IMR-90 (cell line): ENCODE data around the gene CFAP299. TPM values are rescaled to one million over a fixed set of nuclear protein-coding genes. Genes with fewer than 3 reads are reported as not detected.

Source experiments
- ATAC-seq: fragments of 200-7000 bp; cut with Tn5 transposase; 2 replicates; pipeline ENCODE4 v1.9.1; 2020; ENCODE audit warnings: low read depth, mild to moderate bottlenecking, moderate library complexity
- BruUV-seq: library from RNA; stranded (reverse); fragments of 400-500 nt; replicated peaks from 2 replicates; lab custom pipeline; 2021; lab: Mats Ljungman, UMichigan
- CTCF ChIA-PET: fragments of 300-600 bp; formaldehyde crosslinking; extraction: SDS; loops from one replicate; lab custom pipeline; 2021; ENCODE audit warnings: antibody characterized with exemption; lab: Yijun Ruan, JAX
- POLR2A ChIA-PET: fragments of 300-600 bp; sonication (Branson Sonifier 250); formaldehyde crosslinking; loops from one replicate; lab custom pipeline; 2022; ENCODE audit warnings: antibody characterized with exemption; ENCODE audit not compliant: unreplicated experiment; lab: Charles Lee
- DNase-seq: peaks from one replicate; pipeline ENCODE4 v3.0.0; 2013
- H2AFZ ChIP-seq: replicated peaks from 2 replicates; pipeline ENCODE3; 2013; ENCODE audit warnings: low read length, mild to moderate bottlenecking; ENCODE audit not compliant: poor library complexity
- H2AK5ac ChIP-seq: 2 replicates; pipeline ENCODE4 v1.6.1; 2013; ENCODE audit warnings: low read depth, low read length, inconsistent platforms
- H2AK9ac ChIP-seq: replicated peaks from 2 replicates; pipeline ENCODE3; 2013; ENCODE audit warnings: mild to moderate bottlenecking, low read depth, low read length, moderate library complexity; ENCODE audit not compliant: poor library complexity
- H2BK120ac ChIP-seq: 2 replicates; pipeline ENCODE4 v1.6.1; 2013; ENCODE audit warnings: low read depth, low read length, inconsistent platforms
- H2BK15ac ChIP-seq: 3 replicates; pipeline ENCODE4 v1.6.1; 2013; ENCODE audit warnings: low read depth, low read length, inconsistent platforms
- H2BK20ac ChIP-seq: 2 replicates; pipeline ENCODE4 v1.6.1; 2013; ENCODE audit warnings: low read depth, mild to moderate bottlenecking, inconsistent platforms, low read length, moderate library complexity
- H2BK5ac ChIP-seq: 2 replicates; pipeline ENCODE4 v1.6.1; 2013; ENCODE audit warnings: mild to moderate bottlenecking, low read depth, low read length, inconsistent platforms; ENCODE audit not compliant: poor library complexity, severe bottlenecking
- H3K14ac ChIP-seq: replicated peaks from 2 replicates; pipeline ENCODE4 v1.6.1; 2013; ENCODE audit warnings: low read depth, low read length, inconsistent platforms
- H3K18ac ChIP-seq: 2 replicates; pipeline ENCODE4 v1.6.1; 2013; ENCODE audit warnings: low read depth, low read length, control low read depth
- H3K23ac ChIP-seq: 2 replicates; pipeline ENCODE4 v1.6.1; 2013; ENCODE audit warnings: low read depth, low read length, inconsistent platforms
- H3K27ac ChIP-seq: 2 replicates; pipeline ENCODE4 v1.5.1; 2013; ENCODE audit warnings: mild to moderate bottlenecking, control low read depth, low read length; ENCODE audit not compliant: insufficient read depth
- H3K27me3 ChIP-seq: 2 replicates; pipeline ENCODE4 v1.6.1; 2013; ENCODE audit warnings: low read length; ENCODE audit not compliant: control insufficient read depth, insufficient read depth
- H3K36me3 ChIP-seq: 2 replicates; pipeline ENCODE4 v1.6.1; 2013; ENCODE audit warnings: low read length, mixed read lengths; ENCODE audit not compliant: control insufficient read depth, insufficient read depth
- H3K4ac ChIP-seq: 2 replicates; pipeline ENCODE4 v1.6.1; 2013; ENCODE audit warnings: low read depth, low read length, inconsistent platforms
- H3K4me1 ChIP-seq: 2 replicates; pipeline ENCODE4 v1.6.1; 2013; ENCODE audit warnings: low read length, mixed read lengths; ENCODE audit not compliant: control insufficient read depth, insufficient read depth
- H3K4me2 ChIP-seq: 2 replicates; pipeline ENCODE4 v1.6.1; 2013; ENCODE audit warnings: low read depth, mild to moderate bottlenecking, control low read depth, low read length, moderate library complexity
- H3K4me3 ChIP-seq: 2 replicates; pipeline ENCODE4 v1.5.1; 2013; ENCODE audit warnings: low read depth, mild to moderate bottlenecking, control low read depth, low read length, moderate library complexity; ENCODE audit not compliant: insufficient read depth
- H3K56ac ChIP-seq: 2 replicates; pipeline ENCODE4 v1.6.1; 2013; ENCODE audit warnings: low read length, inconsistent platforms; ENCODE audit not compliant: insufficient read depth; ENCODE audit errors: extremely low read depth
- H3K79me1 ChIP-seq, 2 experiments: 2 replicates each; pipeline ENCODE4 v1.6.1; 2013; ENCODE audit warnings: low read length in 2 of 2, inconsistent platforms in 1 of 2, low read depth in 1 of 2
- H3K9ac ChIP-seq: 2 replicates; pipeline ENCODE4 v1.6.1; 2013; ENCODE audit warnings: low read depth, low read length, control low read depth
- H3K9me1 ChIP-seq: 2 replicates; pipeline ENCODE4 v1.6.1; 2013; ENCODE audit warnings: low read length, inconsistent platforms; ENCODE audit not compliant: insufficient read depth
- H3K9me3 ChIP-seq: 2 replicates; pipeline ENCODE4 v1.6.1; 2013; ENCODE audit warnings: low read length; ENCODE audit not compliant: control insufficient read depth, insufficient read depth
- H4K20me1 ChIP-seq: 2 replicates; pipeline ENCODE4 v1.6.1; 2013; ENCODE audit warnings: low read length, inconsistent platforms; ENCODE audit not compliant: insufficient read depth
- H4K5ac ChIP-seq: 2 replicates; pipeline ENCODE4 v1.6.1; 2013; ENCODE audit warnings: mild to moderate bottlenecking, low read depth, low read length, control low read depth
- H4K8ac ChIP-seq, 2 experiments: 2 replicates each; pipeline ENCODE4 v1.6.1; 2013; ENCODE audit warnings: low read depth in 2 of 2, low read length in 2 of 2, control low read depth in 1 of 2, inconsistent platforms in 1 of 2
- H4K91ac ChIP-seq: 2 replicates; pipeline ENCODE4 v1.6.1; 2013; ENCODE audit warnings: low read depth, low read length, inconsistent platforms; ENCODE audit not compliant: insufficient read depth
- CHD1 ChIP-seq: IDR thresholded peaks from 2 replicates; pipeline ENCODE4 v1.6.1; 2012; ENCODE audit warnings: low read depth, low read length, improper control_type of control experiment
- MAFK ChIP-seq: IDR thresholded peaks from 2 replicates; pipeline ENCODE4 v1.6.1; 2012; ENCODE audit warnings: low read depth, low read length, improper control_type of control experiment
- RFX5 ChIP-seq: IDR thresholded peaks from 2 replicates; pipeline ENCODE4 v1.8.0; 2012; ENCODE audit warnings: low read depth, mild to moderate bottlenecking, low read length, moderate library complexity
- WGBS, 2 experiments: methylation state at CpG; one replicate each; pipeline versions ENCODE4 v1.1.5 to v1.1.7; 2013; ENCODE audit warnings: missing lambda C conversion rate in 2 of 2; ENCODE audit not compliant: insufficient read length in 1 of 2; ENCODE audit errors: extremely low coverage in 2 of 2; 5-methylcytosine and 5-hydroxymethylcytosine counted together
- dilution Hi-C: fragments of 300-500 bp; cut with HindIII; formaldehyde crosslinking; loops from one replicate; pipeline ENCODE4 v1.14.3; 2018; ENCODE audit warnings: low sequenced_read_pairs; ENCODE audit not compliant: unreplicated experiment
- in situ Hi-C: fragments of 300-500 bp; cut with MboI; formaldehyde crosslinking; loops from 3 replicates; pipeline ENCODE4 v1.14.3; 2019; ENCODE audit warnings: low sequenced_read_pairs, inconsistent platforms, mixed read lengths
- intact Hi-C: fragments of 100-400 bp; cut with micrococcal nuclease; formaldehyde crosslinking; loops from 2 replicates; pipeline ENCODE4 v1.10.0; 2022
- polyA plus RNA-seq, 3 experiments: library from polyadenylated mRNA; depleted of rRNA; stranded (reverse); fragments of >200 nt; gene quantifications; 2 replicates each; pipeline ENCODE4 v1.2.3, GENCODE V29; 2012; ENCODE audit warnings: low replicate concordance in 1 of 3
- total RNA-seq: library from RNA; depleted of rRNA; stranded (reverse); fragments of >200 nt; gene quantifications from 2 replicates; pipeline ENCODE4 v1.2.3, GENCODE V29; 2012

Gene CFAP299
- total and polyA plus RNA-seq, 2 of the 4 experiments (the other 2 are of a cell fraction) = 1.0 to 1.1 TPM

DNA sequence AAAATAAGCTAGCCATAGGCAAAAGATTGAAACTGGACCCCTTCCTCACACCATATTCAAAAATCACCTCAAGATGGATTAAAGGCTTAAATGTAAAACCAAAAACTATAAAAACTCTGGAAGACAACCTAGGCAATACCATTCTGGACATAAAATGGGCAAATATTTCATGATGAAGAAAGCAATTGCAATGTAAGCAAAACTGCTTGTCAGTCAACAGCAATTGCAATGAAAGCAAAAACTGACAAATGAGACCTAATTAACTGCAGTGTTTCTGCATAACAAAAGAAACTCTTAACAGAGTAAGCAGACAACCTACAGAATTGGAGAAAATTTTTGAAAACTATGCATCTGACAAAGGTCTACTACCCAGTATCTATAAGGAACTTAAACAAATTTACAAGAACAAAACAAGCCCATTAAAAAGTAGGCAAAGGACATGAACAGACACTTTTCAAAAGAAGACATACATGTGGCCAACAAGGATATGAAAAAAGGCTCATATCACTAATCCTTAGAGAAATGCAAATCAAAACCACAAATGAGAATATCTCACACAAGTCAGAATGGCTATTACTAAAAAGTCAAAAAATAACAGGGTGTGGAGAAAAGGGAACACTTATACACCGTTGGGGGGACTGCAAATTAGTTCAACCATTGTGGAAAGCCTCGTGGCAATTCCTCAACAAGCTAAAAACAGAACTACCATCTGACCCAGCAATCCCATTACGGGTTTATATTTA lies 46.7 kb downstream of the CFAP299 start:
- no peak overlapping the region for H3K4me3 ChIP-seq
- no peak overlapping the region for H4K8ac ChIP-seq
- H3K9me3 ChIP-seq = 0 out of 2 replicates have a peak, but pooled peaks cover 2% of the 10 kb centered on the region
- H3K27ac ChIP-seq = no peak overlapping the region
- no peaks in the 10 kb centered on the region for H3K27me3 ChIP-seq
- no peak overlapping the region for H2AFZ ChIP-seq
- H3K56ac ChIP-seq = no peak overlapping the region
- H2BK15ac ChIP-seq = no peak overlapping the region
- TF ChIP-seq RFX5 = no peak
- TF ChIP-seq MAFK = peak; percentile 4; the same call in 1 of the 2 replicates
- TF ChIP-seq CHD1 = no peak
- no peak overlapping the region for H2BK20ac ChIP-seq
- CTCF ChIA-PET = no interaction called here
- H4K91ac ChIP-seq = no peak overlapping the region
- no peak overlapping the region for H2AK9ac ChIP-seq
- H3K18ac ChIP-seq = no peak overlapping the region
- intact Hi-C loops (no loop called here), in situ Hi-C loops (no loop called here), dilution Hi-C loops (no loop called here)
- no peaks in the 10 kb centered on the region for H3K79me1 ChIP-seq
- H3K4me2 ChIP-seq = no peak overlapping the region
- no TSS peak for BruUV-seq
- no peak overlapping the region for H3K23ac ChIP-seq
- no peak overlapping the region for H3K4ac ChIP-seq
- 60% methylated on average over 1 of the region's 3 CpGs; no CpG with 5 or more reads in 1 of the 2 experiments for WGBS, 2 experiments
- H2AK5ac ChIP-seq = no peak overlapping the region
- H3K9ac ChIP-seq = no peak overlapping the region
- H3K9me1 ChIP-seq = no peaks in the 10 kb centered on the region
- H2BK120ac ChIP-seq = no peak overlapping the region
- DNase-seq (no peak), ATAC-seq (no peak)
- H2BK5ac ChIP-seq = no peak overlapping the region
- no peak overlapping the region for H3K14ac ChIP-seq
- H4K20me1 ChIP-seq = no peaks in the 10 kb centered on the region
- H3K36me3 ChIP-seq = no peaks in the 10 kb centered on the region
- H3K4me1 ChIP-seq = no peaks in the 10 kb centered on the region
- POLR2A ChIA-PET = no interaction called here
- no peak overlapping the region for H4K5ac ChIP-seq
